Peyer's patch (tissue), 4 donors: ENCODE results near the gene MYRIP. TPM values are rescaled to one million over a fixed set of nuclear protein-coding genes. Genes with fewer than 3 reads are reported as not detected.

Source experiments
- DNase-seq, 3 donors: peaks; one replicate each; pipeline ENCODE4 v3.0.0-alpha.2; 2017 to 2019
- H3K27ac ChIP-seq, 4 donors: fragments of 200-600 bp; sonication (generic); one replicate each; pipeline ENCODE4 v1.5.1; 2016 to 2019
- H3K27me3 ChIP-seq, 2 donors: fragments of 200-600 bp; sonication (generic); one replicate each; pipeline ENCODE4 v1.5.1; 2019
- H3K36me3 ChIP-seq, 3 donors: fragments of 200-600 bp; sonication (generic); one replicate each; pipeline ENCODE4 v1.5.1; 2016 to 2019
- H3K4me1 ChIP-seq, 4 donors: fragments of 200-600 bp; sonication (generic); one replicate each; pipeline ENCODE4 v1.5.1; 2016 to 2019
- H3K4me3 ChIP-seq, 4 donors: fragments of 200-600 bp; sonication (generic); 1 replicate in 3 of 4; 2 replicates in 1 of 4; pipeline ENCODE4 v1.5.1; 2016 to 2019; ENCODE audit warnings: mild to moderate bottlenecking in 1 of 4
- H3K9me3 ChIP-seq, 4 donors: fragments of 200-600 bp; sonication (generic); one replicate each; pipeline ENCODE4 v1.5.1; 2016 to 2019; ENCODE audit warnings: mild to moderate bottlenecking in 1 of 4
- POLR2A ChIP-seq, 2 donors: fragments of 450-650 bp; IDR thresholded peaks; one replicate each; pipeline ENCODE4 v1.5.1; 2017; ENCODE audit warnings: antibody characterized with exemption in 2 of 2, mild to moderate bottlenecking in 2 of 2, moderate library complexity in 2 of 2
- total RNA-seq, 4 donors: library from RNA; depleted of rRNA; stranded (reverse); fragments of >200 nt; gene quantifications; one replicate each; pipeline ENCODE4 v1.1.0, GENCODE V29; 2016
- TF ChIP-seq, protein P1 (sequence below), 6 experiments: fragments of 450-650 bp in 4 of 6; fragments of 200-600 bp in 2 of 6; sonication (generic) in 1 of 6; IDR thresholded peaks; one replicate each; pipeline ENCODE4 v1.5.1; 2017 to 2019; ENCODE audit warnings: antibody characterized with exemption in 6 of 6, mild to moderate bottlenecking in 3 of 6, moderate library complexity in 1 of 6

Gene MYRIP
- total RNA-seq, 4 donors from 2014 or later, result 6.0 to 12.4 (median 8.3) TPM

DNA sequence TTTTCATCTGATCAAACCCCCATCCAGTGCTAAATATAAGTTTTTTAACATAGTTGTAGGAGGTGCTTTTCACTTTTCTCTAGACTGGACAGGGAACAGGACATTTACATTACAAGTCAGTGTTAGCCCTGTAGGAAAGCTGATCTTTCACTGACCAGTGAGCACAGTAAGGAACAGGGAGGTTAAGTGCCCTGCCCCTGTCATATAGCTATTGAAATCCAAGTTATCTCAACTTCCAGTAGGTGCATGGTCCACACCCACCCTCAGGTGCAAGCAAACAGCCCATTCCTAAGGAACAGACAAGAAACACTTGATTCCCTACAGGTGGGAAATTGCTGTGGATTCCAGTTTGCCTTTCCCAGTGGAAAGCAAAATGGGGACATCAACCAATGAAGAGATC, 421.0 kb downstream of the MYRIP start:
- no peak for TF ChIP-seq POLR2A (IDR thresholded peaks at IDR 0.05)
- TF ChIP-seq, protein P1, sequence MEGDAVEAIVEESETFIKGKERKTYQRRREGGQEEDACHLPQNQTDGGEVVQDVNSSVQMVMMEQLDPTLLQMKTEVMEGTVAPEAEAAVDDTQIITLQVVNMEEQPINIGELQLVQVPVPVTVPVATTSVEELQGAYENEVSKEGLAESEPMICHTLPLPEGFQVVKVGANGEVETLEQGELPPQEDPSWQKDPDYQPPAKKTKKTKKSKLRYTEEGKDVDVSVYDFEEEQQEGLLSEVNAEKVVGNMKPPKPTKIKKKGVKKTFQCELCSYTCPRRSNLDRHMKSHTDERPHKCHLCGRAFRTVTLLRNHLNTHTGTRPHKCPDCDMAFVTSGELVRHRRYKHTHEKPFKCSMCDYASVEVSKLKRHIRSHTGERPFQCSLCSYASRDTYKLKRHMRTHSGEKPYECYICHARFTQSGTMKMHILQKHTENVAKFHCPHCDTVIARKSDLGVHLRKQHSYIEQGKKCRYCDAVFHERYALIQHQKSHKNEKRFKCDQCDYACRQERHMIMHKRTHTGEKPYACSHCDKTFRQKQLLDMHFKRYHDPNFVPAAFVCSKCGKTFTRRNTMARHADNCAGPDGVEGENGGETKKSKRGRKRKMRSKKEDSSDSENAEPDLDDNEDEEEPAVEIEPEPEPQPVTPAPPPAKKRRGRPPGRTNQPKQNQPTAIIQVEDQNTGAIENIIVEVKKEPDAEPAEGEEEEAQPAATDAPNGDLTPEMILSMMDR (IDR thresholded peaks at IDR 0.05), result no peak
- no peak for DNase-seq

DNA sequence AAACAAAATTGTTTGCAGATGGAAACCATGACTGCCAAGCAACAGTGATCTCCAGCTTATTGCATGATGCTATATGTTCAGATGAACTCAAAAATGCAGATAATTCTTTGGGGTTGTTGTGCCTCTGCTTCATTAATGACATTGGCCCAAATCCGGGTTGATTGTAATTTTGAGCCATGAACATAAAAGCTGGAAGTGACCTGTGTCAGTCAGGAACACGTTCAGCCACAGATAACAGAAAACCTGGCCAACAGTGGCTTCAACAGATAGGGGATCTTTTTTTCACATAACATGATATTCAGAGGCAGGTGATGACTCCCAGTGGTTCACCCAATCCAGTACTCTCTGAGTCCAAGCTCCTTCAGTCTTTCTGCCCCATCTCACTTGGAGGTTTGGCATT, 423.2 kb downstream of the MYRIP start:
- Histone ChIP-seq H3K27me3 (no peaks in the 10 kb centered on the region), H3K4me1 (no peaks in the 10 kb centered on the region), H3K36me3 (no peaks in the 10 kb centered on the region), H3K9me3 (no peaks in the 10 kb centered on the region), H3K27ac (no peak overlapping the region), H3K4me3 (no peak overlapping the region)
- TF ChIP-seq, protein P1 (IDR thresholded peaks at IDR 0.05), result no peak
- no peak for TF ChIP-seq POLR2A (IDR thresholded peaks at IDR 0.05)
- no peak for DNase-seq

More for the DNA sequence above, 421.0 kb downstream of the MYRIP start:
- Histone ChIP-seq H3K4me1 (no peaks in the 10 kb centered on the region), H3K4me3 (no peak overlapping the region), H3K27ac (no peak overlapping the region), H3K27me3 (no peaks in the 10 kb centered on the region), H3K9me3 (no peaks in the 10 kb centered on the region), H3K36me3 (no peaks in the 10 kb centered on the region)

DNA sequence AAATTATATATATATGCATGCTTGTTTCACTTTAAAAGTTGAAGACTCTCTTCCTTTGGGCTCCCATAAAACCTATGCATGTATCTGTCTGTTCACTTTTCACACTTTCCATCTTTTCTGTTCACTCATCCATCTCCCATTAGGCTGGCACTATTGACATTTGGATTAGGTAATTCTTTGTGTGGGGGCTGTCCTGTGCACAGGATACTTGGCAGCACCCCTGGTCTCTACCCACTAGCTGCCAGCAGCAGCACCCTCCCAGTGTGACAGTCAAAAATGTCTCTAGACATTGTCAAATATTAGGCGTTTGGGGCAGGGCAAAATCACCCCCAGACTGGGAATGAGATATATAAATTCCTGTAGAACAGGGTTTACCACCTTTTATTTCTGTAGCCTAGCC, 427.8 kb downstream of the MYRIP start:
- H3K9me3 ChIP-seq, result no peaks in the 10 kb centered on the region
- no peak overlapping the region for H3K27ac ChIP-seq
- no peaks in the 10 kb centered on the region for H3K4me1 ChIP-seq
- no peak for DNase-seq
- no peaks in the 10 kb centered on the region for H3K36me3 ChIP-seq
- H3K4me3 ChIP-seq, result no peak overlapping the region
- H3K27me3 ChIP-seq, result no peaks in the 10 kb centered on the region
- TF ChIP-seq, protein P1 (IDR thresholded peaks at IDR 0.05), result no peak
- TF ChIP-seq POLR2A (IDR thresholded peaks at IDR 0.05), result no peak

DNA sequence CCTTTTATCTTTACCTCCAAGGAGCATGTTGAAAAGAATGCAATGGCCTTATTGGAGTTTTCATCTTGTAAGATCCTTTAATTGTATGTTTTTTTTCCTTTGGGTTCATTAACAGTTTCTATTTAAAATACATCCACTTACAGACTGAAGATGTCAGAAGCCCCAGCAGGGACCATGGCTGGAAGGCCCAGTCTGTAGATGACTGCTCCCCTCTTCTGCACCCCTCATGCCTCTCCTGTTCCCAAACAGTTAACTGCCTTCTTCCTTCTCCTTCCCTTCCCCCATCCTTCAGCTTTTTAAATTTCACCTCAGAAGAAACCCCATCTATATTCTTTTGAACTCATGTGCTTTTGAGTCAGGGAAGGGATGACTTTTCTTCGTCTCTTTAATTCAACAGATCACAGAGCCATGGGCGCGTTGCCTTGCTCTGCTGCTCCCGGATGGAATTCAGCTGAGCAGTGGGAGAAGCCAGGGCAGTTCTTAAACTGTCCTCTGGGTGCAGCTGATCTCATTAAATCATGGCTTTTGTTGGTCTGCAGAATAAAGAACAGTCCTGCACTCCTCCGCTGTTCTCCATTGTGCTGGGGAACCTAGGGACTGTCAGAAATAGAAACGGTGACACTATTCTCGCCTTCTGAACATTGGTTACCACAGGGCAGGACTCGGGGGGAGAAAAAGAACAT, 428.6 kb downstream of the MYRIP start:
- Histone ChIP-seq H3K27ac (no peak overlapping the region), H3K4me3 (no peak overlapping the region), H3K36me3 (no peaks in the 10 kb centered on the region), H3K9me3 (no peaks in the 10 kb centered on the region), H3K4me1 (no peaks in the 10 kb centered on the region), H3K27me3 (no peaks in the 10 kb centered on the region)
- TF ChIP-seq, protein P1 (IDR thresholded peaks at IDR 0.05), result no peak
- TF ChIP-seq POLR2A (IDR thresholded peaks at IDR 0.05), result no peak
- DNase-seq, result no peak

DNA sequence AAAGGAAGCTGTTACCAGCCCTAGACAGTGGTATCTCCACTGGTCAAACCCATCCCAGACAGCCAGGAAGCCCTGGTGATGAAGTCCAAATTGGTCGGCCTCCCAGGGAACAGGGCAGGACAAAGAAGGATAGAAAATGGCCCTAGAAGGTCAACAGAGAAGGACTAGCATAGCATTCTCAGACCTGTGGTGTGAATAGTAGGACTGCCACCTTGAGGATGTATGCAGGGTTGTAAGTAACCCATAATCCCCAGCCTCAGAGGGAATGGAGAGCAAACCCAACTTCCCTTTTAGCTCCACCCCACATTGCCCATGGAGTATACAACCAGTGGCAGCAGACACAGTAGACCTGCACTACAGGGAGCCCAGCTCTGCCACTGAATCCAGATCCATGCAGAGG, 431.5 kb downstream of the MYRIP start:
- Histone ChIP-seq H3K4me1 (no peaks in the 10 kb centered on the region), H3K36me3 (no peaks in the 10 kb centered on the region), H3K4me3 (no peak overlapping the region), H3K9me3 (no peaks in the 10 kb centered on the region), H3K27ac (no peak overlapping the region), H3K27me3 (no peaks in the 10 kb centered on the region)
- DNase-seq, result no peak
- no peak for TF ChIP-seq POLR2A (IDR thresholded peaks at IDR 0.05)
- TF ChIP-seq, protein P1 (IDR thresholded peaks at IDR 0.05), result no peak
